Activated T-cell treated with anti-CD3 and anti-CD28 coated beads, Interleukin-2, amount 50 U/mL, for 48 hours (primary cell): ENCODE data around the gene ATP7A.
"Not testable (repeated sequence)": the region's sequence is repeated elsewhere in the genome, so short reads cannot be mapped to it uniquely, and the experiment has no call there.

Source experiments
- DNase-seq, 2 experiments: peaks; one replicate each; pipeline ENCODE4 v3.0.0-alpha.2; 2020

ATP7A gene

GRCh38 chrX:77910108-77910840 lies at the start of gene ATP7A:
Gene ATP7A, plus strand, starts transcription at chrX:77910693. Its CDS starts 60,949 bp downstream, at chrX:77971642.
- peak; percentile 92 for DNase-seq

DNA sequence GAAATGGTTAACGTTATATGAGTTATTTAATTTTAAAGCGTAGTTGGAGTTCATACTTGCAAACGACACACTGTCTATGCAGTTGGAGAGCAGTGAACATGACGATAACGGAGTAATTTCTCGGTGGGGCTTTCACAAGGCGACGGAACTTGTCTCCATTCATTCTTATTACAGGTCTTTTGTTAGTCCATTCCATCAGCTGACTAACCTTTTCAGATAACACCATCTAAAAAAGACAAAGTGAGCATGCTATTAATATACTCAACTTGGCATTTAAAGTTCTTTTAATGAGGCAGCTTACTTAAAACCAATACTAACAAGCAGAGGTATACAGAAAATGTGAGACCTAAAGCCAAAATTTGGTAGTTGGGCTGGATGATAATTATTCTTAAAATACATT lies 35.1 kb upstream of the ATP7A start:
- DNase-seq = no peak

GRCh38 chrX:77881418-77881817 lies 29.1 kb upstream of the ATP7A start:
- not testable (repeated sequence) for DNase-seq

DNA sequence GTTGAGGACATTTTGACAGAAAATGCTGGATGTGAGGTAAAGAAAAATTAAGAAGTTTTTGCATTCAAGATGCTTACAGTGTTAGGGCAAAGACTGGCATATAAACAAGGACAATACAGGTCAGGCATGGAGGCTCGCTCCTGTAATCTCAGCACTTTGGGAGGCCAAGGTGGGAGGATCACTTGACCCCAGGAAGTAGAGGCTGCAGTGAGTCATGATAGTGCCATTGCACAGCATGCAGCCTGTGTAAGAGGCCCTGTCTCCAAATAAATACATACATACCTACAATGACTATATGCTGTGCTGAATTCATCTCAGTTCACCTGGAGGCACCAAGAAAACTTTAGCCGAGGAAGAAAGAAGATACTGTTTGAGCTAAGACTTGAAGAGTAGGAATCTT lies 17.6 kb upstream of the ATP7A start:
- DNase-seq = no peak

DNA sequence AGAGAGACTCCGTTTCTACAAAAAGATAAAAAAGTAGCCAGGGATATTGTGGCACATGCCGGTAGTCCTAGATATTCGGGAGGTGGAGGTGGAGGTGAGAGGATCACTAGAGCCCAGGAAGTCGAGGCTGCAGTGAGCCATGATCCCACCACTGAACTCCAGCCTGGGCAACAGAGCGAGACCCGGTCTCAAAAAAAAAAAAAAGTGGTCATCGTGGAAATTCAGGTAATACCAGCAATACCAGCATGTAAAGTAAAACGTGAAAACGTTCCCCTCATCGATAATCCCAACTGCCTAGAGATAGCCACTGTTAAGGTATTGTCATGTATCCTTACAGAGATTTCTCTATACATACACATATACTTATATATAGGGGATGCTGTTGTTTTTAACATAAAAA lies 16.8 kb upstream of the ATP7A start:
- DNase-seq = no peak

- DNase-seq = peak; percentile 86 to 88
These were observed 15.3 kb upstream of the ATP7A start, which contains the start of gene MAGT1 for GRCh38 chrX:77894921-77895886. Gene MAGT1, minus strand, starts transcription at chrX:77895435. Its CDS starts 25 bp downstream, at chrX:77895410.

DNA sequence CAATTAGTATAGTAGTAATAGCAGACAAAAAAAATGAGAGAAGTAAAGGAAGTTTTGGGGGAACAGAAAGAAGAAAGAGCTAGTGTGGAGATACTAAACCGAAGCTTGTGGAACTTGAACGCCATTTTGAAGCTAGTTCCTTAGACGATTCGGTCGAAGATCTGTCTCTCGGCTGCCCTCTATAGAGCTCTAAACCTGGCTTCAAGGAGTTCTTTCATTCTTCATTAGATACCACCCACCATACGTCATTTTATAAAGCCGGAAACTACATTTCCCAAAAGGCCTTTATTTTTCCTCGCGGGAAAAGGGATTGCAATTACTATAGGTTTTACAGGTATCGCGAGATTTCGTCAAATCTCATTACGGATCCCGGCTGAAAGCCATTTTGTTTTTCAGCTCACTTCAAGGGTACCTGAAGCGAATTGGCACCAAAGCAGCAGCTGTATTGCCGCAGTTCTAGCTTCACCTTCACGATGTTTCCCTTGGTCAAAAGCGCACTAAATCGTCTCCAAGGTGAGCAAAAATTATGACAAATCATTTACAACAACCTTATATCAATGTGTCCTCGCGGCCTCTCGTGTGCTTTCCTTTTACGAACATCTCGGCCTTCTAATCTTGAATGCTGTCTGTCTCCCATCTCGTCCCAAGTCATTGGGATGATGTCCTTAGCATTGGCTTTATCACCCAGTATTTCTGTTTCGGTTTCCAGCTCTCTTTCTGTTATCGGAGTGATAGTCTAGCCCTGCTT lies 11.2 kb upstream of the ATP7A start, which contains the start of gene COX7B:
TSS of gene COX7B (plus strand) at position 388 of the 748 bp plus-strand sequence. CDS start at position 474, 86 bp downstream.
- peak; percentile 45 to 56 for DNase-seq

DNA sequence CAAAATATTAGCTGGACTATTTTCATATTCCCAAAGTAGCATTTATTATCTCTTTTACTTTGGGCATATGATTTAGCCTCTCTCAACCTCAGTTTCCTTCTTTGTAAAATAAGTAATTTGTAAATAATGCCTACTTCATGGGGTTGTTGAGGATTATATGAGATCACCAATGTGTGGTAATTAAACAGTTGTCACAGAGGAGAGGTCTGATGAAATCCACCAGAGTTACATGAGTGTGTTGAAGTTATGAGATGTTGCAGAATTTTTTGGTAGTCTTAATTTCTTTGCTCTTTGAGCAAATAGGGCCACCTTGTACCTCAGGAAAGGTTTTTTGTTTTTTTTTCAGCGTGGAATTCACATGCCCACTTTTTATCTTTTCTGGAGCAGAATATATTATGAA lies 9.8 kb upstream of the ATP7A start:
- DNase-seq = no peak

GRCh38 chrX:77901506-77901905 lies 9.0 kb upstream of the ATP7A start:
- DNase-seq = no peak

DNA sequence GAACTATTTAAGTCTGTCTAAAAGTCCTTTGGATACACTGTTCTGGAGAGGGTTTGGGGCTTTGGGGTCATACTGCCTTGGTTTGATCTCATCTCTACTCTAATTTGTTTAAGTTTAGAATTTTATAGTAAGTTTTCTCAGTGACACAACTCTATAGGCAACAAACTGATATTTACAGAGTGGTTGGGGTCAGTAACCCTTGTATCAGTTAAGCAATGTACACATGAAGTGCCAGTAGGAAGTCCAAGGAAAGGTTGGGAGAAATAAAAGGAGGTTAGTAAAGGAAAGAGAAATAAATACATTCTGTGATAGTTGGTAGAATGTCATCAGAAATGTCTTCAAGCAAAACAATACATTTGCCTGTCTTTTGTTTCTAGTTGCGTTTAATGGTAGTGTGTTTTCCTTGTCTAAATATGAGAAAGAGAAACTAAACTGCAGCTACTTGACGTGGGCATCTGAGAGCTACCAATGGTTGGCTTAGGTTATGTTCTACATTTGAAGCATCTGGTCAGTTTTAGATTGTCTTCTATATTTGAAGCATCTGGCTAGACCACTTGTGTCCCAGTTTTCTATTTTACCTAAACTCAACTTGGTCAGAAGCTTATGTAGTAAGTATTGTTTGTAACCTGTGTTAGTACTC lies 6.9 kb downstream of the ATP7A start:
- DNase-seq = no peak

DNA sequence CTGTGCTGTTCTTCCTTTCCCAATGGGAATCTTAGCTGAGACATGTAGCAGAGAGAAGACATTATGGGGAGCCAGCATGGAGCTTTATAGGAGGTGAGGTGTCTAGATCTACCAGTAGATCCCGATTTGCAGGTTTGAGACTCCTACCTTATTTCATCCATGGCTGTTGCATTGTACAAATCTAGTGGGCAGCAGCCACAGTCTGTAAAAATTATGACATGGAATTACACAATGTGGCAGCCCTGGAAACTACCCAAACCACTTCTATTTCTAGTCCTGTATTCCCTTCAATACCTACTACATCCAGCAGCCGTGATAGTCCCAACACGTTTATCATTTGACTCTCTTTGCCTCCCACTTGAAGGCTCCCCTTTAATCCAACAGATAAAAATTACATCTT lies 8.1 kb downstream of the ATP7A start:
- DNase-seq = no peak

GRCh38 chrX:77919370-77919769 lies 8.9 kb downstream of the ATP7A start:
- not testable (repeated sequence) for DNase-seq

DNA sequence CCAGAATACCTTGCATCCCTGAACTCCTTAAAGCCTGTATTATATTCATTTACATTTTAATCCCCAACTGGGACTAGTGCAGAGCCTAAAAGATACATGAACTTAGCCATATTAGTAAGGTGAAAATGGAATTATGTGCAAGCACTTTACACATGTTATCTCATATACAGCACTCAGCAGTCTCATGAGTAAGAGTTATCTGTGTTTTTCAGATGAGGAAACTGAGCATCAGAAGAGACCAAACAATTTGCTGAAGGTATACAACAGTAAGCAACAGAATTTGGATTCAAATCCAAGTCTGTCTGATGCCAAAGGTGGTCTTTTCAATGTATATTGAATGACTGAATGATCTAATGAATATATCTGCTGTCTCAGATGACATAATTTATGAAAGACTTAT lies 12.3 kb downstream of the ATP7A start:
- DNase-seq = no peak

DNA sequence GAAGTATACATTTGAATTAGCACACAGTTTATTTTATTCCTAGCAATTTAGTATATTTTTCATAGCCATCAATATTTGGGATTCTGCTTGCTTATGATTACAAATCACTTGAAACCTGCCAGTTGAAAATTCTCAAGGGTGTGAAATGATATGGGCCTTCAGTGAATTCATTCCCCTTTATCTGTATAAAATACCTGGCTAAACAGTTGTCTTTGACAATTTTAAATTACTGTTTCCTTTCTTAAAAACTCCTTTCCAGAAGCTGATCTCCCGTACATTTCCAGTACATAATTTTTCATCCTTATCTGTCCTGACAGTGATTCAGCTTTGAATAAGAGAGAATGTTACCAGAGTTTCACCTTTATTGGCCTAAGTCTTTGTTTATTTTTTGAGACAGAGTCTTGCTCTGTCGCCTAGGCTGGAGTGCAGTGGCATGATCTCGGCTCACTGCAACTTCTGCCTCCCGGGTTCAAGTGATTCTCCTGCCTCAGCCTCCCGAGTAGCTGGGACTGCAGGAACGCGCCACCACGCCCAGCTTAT lies 13.9 kb downstream of the ATP7A start:
- DNase-seq = no peak

GRCh38 chrX:77925764-77926163 lies 15.3 kb downstream of the ATP7A start:
- DNase-seq = no peak

DNA sequence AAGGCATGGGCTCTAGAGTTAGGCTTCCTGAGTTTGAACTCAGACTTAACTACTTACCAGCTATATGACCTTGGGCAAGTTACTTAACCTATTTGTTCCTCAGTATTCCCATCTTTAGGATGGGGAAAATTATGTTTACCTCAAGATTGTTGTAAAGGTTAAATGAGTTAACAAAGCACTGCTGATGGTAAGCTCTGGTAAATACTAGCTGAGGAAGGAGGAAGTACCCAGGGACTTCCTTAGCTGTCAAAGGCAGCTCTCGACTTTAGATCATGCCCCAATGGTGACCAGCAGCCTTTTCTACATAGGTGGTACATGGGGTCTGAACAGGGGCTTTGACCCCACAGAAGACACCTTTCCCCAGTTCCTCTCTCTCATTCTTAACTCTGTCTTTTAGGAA lies 20.1 kb downstream of the ATP7A start:
- DNase-seq = no peak

DNA sequence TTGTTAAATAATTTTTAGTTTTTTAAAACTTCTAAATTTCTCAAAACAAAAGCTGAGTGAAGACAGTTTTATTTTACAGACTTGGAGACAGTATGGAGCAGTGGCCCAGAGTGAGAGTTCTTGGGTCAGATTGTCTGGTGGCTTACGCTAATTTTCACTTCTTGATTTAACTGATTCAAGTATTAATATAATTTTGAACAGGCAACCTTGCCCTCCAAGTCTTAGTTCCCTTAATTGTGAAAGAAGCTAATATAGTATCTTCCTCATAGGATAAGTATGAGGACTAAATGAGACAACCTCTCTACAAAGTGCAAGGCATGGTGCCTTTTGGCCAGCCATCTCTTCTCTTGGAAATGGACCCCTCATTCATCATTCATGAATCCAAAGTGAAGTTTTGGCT lies 25.4 kb downstream of the ATP7A start:
- DNase-seq = no peak

DNA sequence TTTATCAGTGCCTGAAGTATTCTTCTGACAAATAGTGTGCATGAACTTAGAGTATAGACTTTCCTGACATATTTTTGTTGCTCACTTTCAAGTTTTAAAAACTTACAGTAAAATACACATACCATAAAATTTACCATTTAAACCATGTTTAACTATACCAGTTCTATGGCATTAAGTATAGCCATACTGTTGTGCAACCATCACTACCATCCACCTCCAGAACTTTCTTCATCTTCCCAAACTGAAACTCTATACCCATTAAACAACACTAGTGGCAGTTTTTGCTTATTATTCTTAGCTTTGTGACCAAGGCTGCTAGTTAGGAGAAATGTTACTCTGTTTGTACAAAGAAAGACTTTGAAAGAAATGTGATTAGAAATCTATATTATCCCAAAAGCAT lies 25.8 kb downstream of the ATP7A start:
- DNase-seq = no peak

DNA sequence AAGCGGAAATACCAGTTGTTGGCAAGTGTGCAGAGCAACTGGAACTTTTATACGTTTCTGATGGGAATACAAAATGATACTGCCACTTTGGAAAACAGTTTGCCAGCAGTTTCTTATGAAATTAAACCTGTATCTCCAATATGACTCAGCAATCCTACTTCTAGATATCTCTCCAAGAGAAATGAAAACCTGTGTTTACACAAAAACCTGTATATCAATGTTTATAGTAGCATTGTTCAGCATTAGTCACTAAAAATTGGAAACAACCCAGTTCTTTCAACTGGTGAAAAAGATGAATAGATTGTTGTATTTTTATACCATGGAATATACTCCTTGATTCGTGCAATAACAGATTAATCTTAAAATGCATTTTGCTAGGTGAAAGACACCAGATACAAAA lies 26.8 kb downstream of the ATP7A start:
- DNase-seq = no peak

GRCh38 chrX:77938083-77938680 lies 27.7 kb downstream of the ATP7A start:
- no peak for DNase-seq

DNA sequence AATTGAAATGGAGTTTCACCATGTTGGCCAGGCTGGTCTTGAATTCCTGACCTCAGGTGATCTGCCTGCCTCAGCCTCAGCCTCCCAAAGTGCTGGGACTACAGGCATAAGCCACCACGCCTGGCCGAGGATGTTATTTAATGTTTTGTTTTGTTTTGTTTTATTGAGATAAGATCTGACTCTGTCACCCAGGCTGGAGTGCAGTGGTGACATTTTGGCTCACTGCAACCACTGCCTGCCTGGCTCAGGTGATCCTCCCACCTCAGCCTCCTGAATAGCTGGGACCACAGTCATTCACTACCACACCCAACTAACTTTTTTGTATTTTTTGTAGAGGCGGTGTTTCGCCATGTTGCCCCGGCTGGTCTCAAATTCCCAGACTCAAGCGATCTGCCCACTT lies 34.5 kb downstream of the ATP7A start:
- DNase-seq = not testable (repeated sequence)
